HUES6 (cell line): ENCODE measurements around the gene MISP.

Experiments used
- H3K27ac ChIP-seq: 2 replicates; pipeline ENCODE4 v1.7.0; 2013; ENCODE audit warnings: low read depth, mild to moderate bottlenecking, low read length, inconsistent platforms
- H3K27me3 ChIP-seq: 2 replicates; pipeline ENCODE4 v1.6.1; 2013; ENCODE audit warnings: low read length; ENCODE audit not compliant: control insufficient read depth, insufficient read depth
- H3K36me3 ChIP-seq: 2 replicates; pipeline ENCODE4 v1.6.1; 2013; ENCODE audit warnings: low read length; ENCODE audit not compliant: control insufficient read depth, insufficient read depth
- H3K4me1 ChIP-seq: 2 replicates; pipeline ENCODE4 v1.6.1; 2013; ENCODE audit warnings: low read length; ENCODE audit not compliant: control insufficient read depth, insufficient read depth
- H3K4me3 ChIP-seq: 2 replicates; pipeline ENCODE4 v1.5.1; 2013; ENCODE audit warnings: low read depth, low read length
- H3K9ac ChIP-seq: one replicate; pipeline ENCODE4 v1.6.1; 2013; ENCODE audit warnings: mild to moderate bottlenecking, low read length
- H3K9me3 ChIP-seq: 2 replicates; pipeline ENCODE4 v1.6.1; 2013; ENCODE audit warnings: low read depth, low read length; ENCODE audit not compliant: control insufficient read depth, insufficient read depth

MISP gene

DNA sequence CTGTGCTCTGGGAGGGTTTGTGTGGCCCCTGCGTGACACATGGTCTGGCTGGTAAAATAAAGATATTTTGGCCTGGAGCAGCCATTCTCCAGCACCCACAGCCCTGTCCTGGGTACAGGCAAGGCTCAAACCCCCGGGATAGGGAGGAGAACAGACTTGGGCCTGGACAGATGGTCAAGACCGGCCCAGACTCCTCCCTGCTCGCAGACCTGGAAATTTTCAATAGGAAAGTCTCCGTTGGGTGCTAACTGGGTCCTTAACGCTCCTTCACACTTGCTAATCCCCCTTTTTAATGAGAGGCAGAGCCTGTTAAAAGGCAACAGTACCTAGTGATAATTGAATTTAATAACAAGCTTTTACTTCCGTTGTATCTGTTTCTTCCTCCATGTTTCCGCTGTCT, 39.7 kb upstream of the MISP start:
- Histone ChIP-seq H3K27ac (no peak overlapping the region), H3K9ac (no peak overlapping the region), H3K4me1 (peaks cover 20% of the 10 kb centered on the region), H3K4me3 (no peak overlapping the region), H3K27me3 (peaks cover 4% of the 10 kb centered on the region; the same call in 1 of the 2 replicates), H3K9me3 (peaks cover 13% of the 10 kb centered on the region), H3K36me3 (no peaks in the 10 kb centered on the region)

DNA sequence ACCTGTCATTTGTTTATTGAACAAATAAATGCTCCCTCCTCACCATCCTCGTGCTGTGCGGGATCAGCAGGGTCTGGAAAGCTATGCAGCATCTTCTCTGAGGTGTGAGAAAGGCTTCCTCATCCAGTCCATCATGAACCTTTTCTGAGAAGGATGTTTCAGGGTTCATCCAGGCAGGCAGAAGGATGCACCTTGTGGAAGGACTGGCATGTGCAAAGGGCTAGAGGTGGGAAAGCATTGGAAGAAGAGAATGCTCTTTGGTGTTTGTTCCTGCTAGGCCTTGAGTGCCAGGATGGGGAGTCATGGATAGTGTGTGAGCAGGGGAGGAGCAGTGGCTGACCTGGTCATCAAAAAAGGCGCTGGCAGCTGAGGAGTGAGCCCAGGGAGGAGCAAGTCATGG, 35.6 kb upstream of the MISP start:
- peaks cover 20% of the 10 kb centered on the region for H3K4me1 ChIP-seq
- H3K9me3 ChIP-seq, result peaks cover 6% of the 10 kb centered on the region
- no peak overlapping the region for H3K27ac ChIP-seq
- H3K27me3 ChIP-seq, result no peaks in the 10 kb centered on the region
- no peak overlapping the region for H3K4me3 ChIP-seq
- no peak overlapping the region for H3K9ac ChIP-seq
- H3K36me3 ChIP-seq, result no peaks in the 10 kb centered on the region

DNA sequence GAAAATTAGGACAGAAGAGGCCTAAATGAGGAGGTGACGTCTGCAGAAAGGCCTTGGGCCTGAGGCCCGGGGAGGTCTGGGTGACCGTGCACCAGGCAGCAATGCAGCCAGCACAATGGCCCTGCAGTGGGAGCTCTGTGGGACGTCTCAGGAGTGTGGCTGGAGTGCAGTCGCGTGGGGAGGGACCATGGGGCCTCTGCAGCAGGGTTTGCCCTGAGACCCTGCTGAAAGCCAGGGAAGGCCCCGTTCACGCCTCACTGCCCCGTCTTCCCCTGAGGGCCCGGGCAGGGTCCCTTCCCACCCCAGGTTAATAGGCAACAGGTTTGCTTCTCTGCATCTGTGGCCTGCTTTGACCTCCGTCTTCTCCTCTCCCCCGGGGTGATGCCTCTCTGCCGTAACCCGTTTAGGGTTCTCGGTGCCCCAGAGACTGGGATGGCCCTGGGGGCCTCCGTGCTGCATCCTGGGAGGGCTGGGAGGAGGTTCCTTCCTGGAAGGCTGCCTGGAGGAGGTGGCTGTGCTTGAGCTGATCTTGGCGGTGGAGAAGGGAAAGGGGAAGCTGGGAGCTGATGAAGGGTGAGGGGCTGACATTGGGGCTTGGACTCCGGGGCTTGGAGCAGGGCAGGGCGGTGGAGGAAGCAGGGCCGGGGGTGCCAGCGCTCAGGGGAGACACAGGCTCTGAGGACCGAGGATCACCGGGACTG, 32.5 kb upstream of the MISP start:
- H3K27me3 ChIP-seq, result no peaks in the 10 kb centered on the region
- H3K9ac ChIP-seq, result no peak overlapping the region
- no peak overlapping the region for H3K4me3 ChIP-seq
- no peaks in the 10 kb centered on the region for H3K36me3 ChIP-seq
- H3K9me3 ChIP-seq, result peaks cover 6% of the 10 kb centered on the region
- H3K27ac ChIP-seq, result no peak overlapping the region
- peaks cover 8% of the 10 kb centered on the region; the same call in 1 of the 2 replicates for H3K4me1 ChIP-seq

DNA sequence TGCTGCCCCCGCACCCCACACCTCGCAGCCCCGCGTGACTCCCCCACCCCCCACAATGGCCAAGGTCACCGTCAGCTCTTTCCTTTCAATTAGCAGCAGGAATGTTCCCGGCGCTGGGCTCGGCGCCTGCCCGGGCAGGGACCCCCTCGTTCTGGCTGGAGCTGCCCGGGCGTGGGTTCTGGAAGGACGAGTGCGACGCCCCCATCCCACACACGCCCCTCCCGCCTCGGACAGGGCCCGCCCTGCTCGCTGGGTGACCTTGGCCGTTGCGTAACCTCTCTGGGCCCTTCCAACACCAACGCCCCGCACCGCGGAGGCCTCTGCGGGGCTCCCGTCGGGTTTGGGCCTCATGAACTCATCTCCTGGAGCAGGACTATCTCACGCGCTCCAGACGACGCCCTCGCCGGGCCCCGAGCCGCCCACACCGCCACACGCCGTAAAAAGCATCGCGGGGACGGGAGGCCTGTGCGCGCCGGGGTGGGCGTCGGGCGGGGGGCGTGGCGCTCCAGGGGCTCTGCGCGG, 31.9 kb upstream of the MISP start:
- Histone ChIP-seq H3K27me3 (no peaks in the 10 kb centered on the region), H3K36me3 (no peaks in the 10 kb centered on the region), H3K4me1 (peaks cover 8% of the 10 kb centered on the region; the same call in 1 of the 2 replicates), H3K9ac (no peak overlapping the region), H3K4me3 (no peak overlapping the region), H3K9me3 (peaks cover 6% of the 10 kb centered on the region), H3K27ac (no peak overlapping the region)

DNA sequence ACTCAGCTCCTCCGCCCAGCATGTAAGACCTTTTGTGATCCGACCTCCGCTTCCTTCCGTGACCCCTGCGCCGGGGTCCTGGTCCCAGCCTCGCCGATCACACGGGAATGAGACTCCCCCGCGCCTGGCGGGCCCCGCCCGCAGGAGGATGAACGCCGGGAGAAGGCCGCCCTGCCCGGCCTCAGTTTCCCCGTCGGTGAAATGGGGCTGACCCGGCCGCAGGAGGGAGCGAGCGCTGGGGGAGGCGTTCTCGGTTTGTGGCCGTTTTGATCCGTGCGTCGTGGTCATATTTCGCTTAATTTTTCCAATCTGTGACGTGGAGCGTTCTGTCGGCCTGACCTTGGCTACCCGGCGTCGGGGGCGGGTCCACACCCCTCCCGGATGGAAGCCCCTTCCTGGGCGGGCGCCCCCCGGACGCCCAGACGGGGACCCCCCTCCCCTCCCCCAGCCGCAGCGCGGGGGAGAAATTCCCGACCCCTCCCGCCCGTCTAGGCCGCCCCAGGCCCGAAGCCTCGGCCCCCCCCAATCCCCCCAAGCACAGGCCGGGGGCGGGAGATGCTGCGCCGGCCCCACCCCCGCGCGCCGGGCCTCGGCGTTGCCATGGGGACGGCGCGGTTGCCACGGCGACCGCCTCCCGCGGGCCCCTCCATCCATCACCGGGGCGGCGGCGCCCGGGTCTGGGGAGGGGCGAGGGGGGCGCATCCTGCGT, 31.1 kb upstream of the MISP start:
- Histone ChIP-seq H3K9me3 (peaks cover 6% of the 10 kb centered on the region), H3K4me3 (no peak overlapping the region), H3K27ac (no peak overlapping the region), H3K36me3 (no peaks in the 10 kb centered on the region), H3K27me3 (no peaks in the 10 kb centered on the region), H3K9ac (no peak overlapping the region), H3K4me1 (peaks cover 8% of the 10 kb centered on the region; the same call in 1 of the 2 replicates)

DNA sequence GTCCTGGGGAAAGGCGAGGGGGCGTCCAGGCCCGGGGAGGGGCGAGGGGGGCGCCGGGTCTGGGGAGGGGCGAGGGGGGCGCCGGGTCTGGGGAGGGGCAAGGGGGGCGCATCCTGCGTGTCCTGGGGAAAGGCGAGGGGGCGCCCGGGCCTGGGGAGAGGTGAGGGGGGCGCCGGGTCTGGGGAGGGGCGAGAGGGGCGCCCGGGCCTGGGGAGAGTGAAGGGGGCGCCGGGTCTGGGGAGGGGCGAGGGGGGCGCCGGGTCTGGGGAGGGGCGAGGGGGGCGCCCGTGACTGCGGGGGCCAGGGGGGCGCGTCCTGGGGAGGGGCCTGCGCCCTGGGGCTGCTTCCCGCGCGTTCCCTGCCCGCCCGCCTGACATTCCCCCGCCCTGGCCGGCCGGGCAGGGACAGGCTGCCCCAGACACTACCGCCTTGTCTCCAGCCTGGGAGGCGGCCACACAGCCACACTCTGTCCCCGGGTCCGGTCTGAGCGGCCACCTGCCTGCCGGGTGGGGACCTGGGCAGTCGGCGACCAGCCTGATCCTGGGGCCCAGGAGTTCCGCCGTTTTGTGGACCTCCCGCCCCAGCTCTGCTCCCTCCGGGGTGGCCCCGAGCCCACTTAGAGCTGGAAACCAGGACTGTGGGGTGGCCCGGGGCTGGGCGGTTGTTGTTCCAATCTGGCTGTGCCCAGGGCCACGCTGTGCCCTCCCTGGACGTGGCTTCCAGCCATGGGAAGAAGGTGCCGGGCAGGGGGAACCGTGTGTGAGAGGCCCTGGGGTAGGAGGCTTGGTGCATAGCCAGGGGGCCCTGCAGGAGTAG, 30.4 kb upstream of the MISP start:
- Histone ChIP-seq H3K4me3 (no peak overlapping the region), H3K36me3 (no peaks in the 10 kb centered on the region), H3K9me3 (peaks cover 1% of the 10 kb centered on the region), H3K27me3 (no peaks in the 10 kb centered on the region), H3K4me1 (peaks cover 8% of the 10 kb centered on the region; the same call in 1 of the 2 replicates), H3K27ac (no peak overlapping the region), H3K9ac (no peak overlapping the region)

- H3K9me3 ChIP-seq, result no peaks in the 10 kb centered on the region
- H3K27me3 ChIP-seq, result no peaks in the 10 kb centered on the region
- no peak overlapping the region for H3K9ac ChIP-seq
- H3K36me3 ChIP-seq, result no peaks in the 10 kb centered on the region
- H3K27ac ChIP-seq, result no peak overlapping the region
- no peak overlapping the region for H3K4me3 ChIP-seq
- peaks cover 8% of the 10 kb centered on the region; the same call in 1 of the 2 replicates for H3K4me1 ChIP-seq
Observed at GRCh38 chr19:722553-723101, 28.3 kb upstream of the MISP start.

- Histone ChIP-seq H3K9ac (no peak overlapping the region), H3K36me3 (0 out of 2 replicates have a peak, but pooled peaks cover 2% of the 10 kb centered on the region), H3K27me3 (no peaks in the 10 kb centered on the region), H3K4me3 (no peak overlapping the region), H3K9me3 (no peaks in the 10 kb centered on the region), H3K4me1 (peaks cover 5% of the 10 kb centered on the region; the same call in 1 of the 2 replicates), H3K27ac (no peak overlapping the region)
Observed at GRCh38 chr19:723247-723646, 27.7 kb upstream of the MISP start.

- H3K9me3 ChIP-seq, result no peaks in the 10 kb centered on the region
- H3K27me3 ChIP-seq, result no peaks in the 10 kb centered on the region
- no peak overlapping the region for H3K27ac ChIP-seq
- H3K9ac ChIP-seq, result no peak overlapping the region
- peaks cover under 1% of the 10 kb centered on the region; the same call in 1 of the 2 replicates for H3K4me1 ChIP-seq
- 0 out of 2 replicates have a peak, but pooled peaks cover 2% of the 10 kb centered on the region for H3K36me3 ChIP-seq
- no peak overlapping the region for H3K4me3 ChIP-seq
Observed at GRCh38 chr19:723714-724113, 27.2 kb upstream of the MISP start.

- Histone ChIP-seq H3K9ac (no peak overlapping the region), H3K27me3 (no peaks in the 10 kb centered on the region), H3K27ac (no peak overlapping the region), H3K36me3 (0 out of 2 replicates have a peak, but pooled peaks cover 2% of the 10 kb centered on the region), H3K4me1 (0 out of 2 replicates have a peak, but pooled peaks cover 3% of the 10 kb centered on the region), H3K4me3 (no peak overlapping the region), H3K9me3 (no peaks in the 10 kb centered on the region)
Observed at GRCh38 chr19:725461-726089, 25.3 kb upstream of the MISP start.
